Vagina (tissue), 2 donors: Measurements from ENCODE around the gene NAV2. TPM values are rescaled to one million over a fixed set of nuclear protein-coding genes. Genes with fewer than 3 reads are reported as not detected.

Experiments used
- DNase-seq, 2 donors: peaks; one replicate each; pipeline ENCODE4 v3.0.0-alpha.2; 2017; ENCODE audit errors: extremely low spot score in 2 of 2
- H3K27ac ChIP-seq: fragments of 200-600 bp; sonication (generic); one replicate; pipeline ENCODE4 v1.5.1; 2019
- H3K27me3 ChIP-seq: fragments of 200-600 bp; sonication (generic); one replicate; pipeline ENCODE4 v1.5.1; 2019
- H3K36me3 ChIP-seq, 2 donors: fragments of 200-600 bp; sonication (generic); one replicate each; pipeline ENCODE4 v1.5.1; 2017 to 2019
- H3K4me1 ChIP-seq: fragments of 200-600 bp; sonication (generic); one replicate; pipeline ENCODE4 v1.5.1; 2019
- H3K4me3 ChIP-seq, 2 donors: fragments of 200-600 bp; sonication (generic); 1 replicate in 1 of 2; 2 replicates in 1 of 2; pipeline ENCODE4 v1.5.1; 2016 to 2019
- H3K9me3 ChIP-seq: fragments of 200-600 bp; sonication (generic); one replicate; pipeline ENCODE4 v1.5.1; 2019
- CTCF ChIP-seq, 3 experiments: fragments of 450-650 bp in 2 of 3; fragments of 200-600 bp in 1 of 3; sonication (generic) in 1 of 3; IDR thresholded peaks; one replicate each; pipeline ENCODE4 v1.5.1; 2017 to 2019; ENCODE audit warnings: antibody characterized with exemption in 3 of 3, mild to moderate bottlenecking in 2 of 3, moderate library complexity in 2 of 3
- POLR2A ChIP-seq, 2 donors: fragments of 450-650 bp; IDR thresholded peaks; one replicate each; pipeline ENCODE4 v1.6.1; 2017; ENCODE audit warnings: antibody characterized with exemption in 2 of 2, mild to moderate bottlenecking in 2 of 2, moderate library complexity in 2 of 2
- POLR2AphosphoS5 ChIP-seq, 2 donors: sonication (generic); formaldehyde crosslinking; IDR thresholded peaks; one replicate each; pipeline ENCODE4 v1.9.0; 2017; ENCODE audit warnings: antibody characterized with exemption in 2 of 2, mild to moderate bottlenecking in 2 of 2, low read depth in 1 of 2; ENCODE audit not compliant: insufficient read depth in 1 of 2
- intact Hi-C: fragments of 100-400 bp; cut with DNase I; formaldehyde crosslinking; loops from one replicate; pipeline ENCODE4 v1.15.1; 2023
- total RNA-seq: library from RNA; depleted of rRNA; stranded (reverse); fragments of >200 nt; gene quantifications from one replicate; pipeline ENCODE4 v1.2.3, GENCODE V29; 2016

The NAV2 gene
- total RNA-seq, 1 donor from 2014 or later = 25.3 TPM

- TF ChIP-seq POLR2A (IDR thresholded peaks at IDR 0.05) (no peak), POLR2AphosphoS5 (IDR thresholded peaks at IDR 0.05; ENCODE audit: insufficient read depth in 1 of 2, low read depth in 1 of 2) (no peak), CTCF (IDR thresholded peaks at IDR 0.05) (no peak)
- no peaks in the 10 kb centered on the region for H3K36me3 ChIP-seq
- intact Hi-C loops = no loop called here
- H3K9me3 ChIP-seq = no peaks in the 10 kb centered on the region
- no peak for DNase-seq
- no peaks in the 10 kb centered on the region for H3K27me3 ChIP-seq
- no peaks in the 10 kb centered on the region for H3K4me1 ChIP-seq
- no peak overlapping the region for H3K4me3 ChIP-seq
- H3K27ac ChIP-seq = no peak overlapping the region
Observed at GRCh38 chr11:19838994-19839768, 126.5 kb downstream of the NAV2 start.

DNA sequence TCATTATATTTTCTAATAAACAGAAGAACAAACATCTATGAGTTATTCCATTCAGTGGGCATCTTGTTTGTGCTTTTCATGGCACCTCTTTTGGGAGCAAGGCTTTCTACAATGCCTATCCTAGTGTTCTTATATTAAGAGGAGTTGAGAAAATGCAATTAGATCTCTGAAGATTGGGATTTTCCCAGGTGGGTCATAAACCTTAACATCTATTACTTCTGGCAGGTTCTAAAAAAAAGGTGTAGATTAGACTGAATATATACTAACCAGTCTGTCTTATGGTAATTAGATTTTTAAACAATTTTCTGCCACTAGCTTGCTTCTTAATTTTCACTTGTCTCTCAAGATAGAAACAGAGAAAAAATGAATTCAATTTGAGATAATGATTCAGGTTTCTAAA is 128.3 kb downstream of the NAV2 start:
- Histone ChIP-seq H3K4me1 (no peaks in the 10 kb centered on the region), H3K27ac (no peak overlapping the region), H3K27me3 (no peaks in the 10 kb centered on the region), H3K4me3 (no peak overlapping the region), H3K9me3 (no peaks in the 10 kb centered on the region), H3K36me3 (no peaks in the 10 kb centered on the region)
- no peak for TF ChIP-seq CTCF (IDR thresholded peaks at IDR 0.05)
- TF ChIP-seq POLR2AphosphoS5 (IDR thresholded peaks at IDR 0.05; ENCODE audit: insufficient read depth in 1 of 2, low read depth in 1 of 2) = no peak
- no peak for TF ChIP-seq POLR2A (IDR thresholded peaks at IDR 0.05)
- DNase-seq = no peak
- intact Hi-C loops = no loop called here

GRCh38 chr11:19842505-19842904 is 129.9 kb downstream of the NAV2 start:
- intact Hi-C loops = no loop called here
- Histone ChIP-seq H3K36me3 (no peaks in the 10 kb centered on the region), H3K27ac (no peak overlapping the region), H3K4me1 (peaks cover 9% of the 10 kb centered on the region), H3K4me3 (no peak overlapping the region), H3K27me3 (no peaks in the 10 kb centered on the region), H3K9me3 (no peaks in the 10 kb centered on the region)
- no peak for TF ChIP-seq POLR2A (IDR thresholded peaks at IDR 0.05)
- TF ChIP-seq CTCF (IDR thresholded peaks at IDR 0.05) = no peak
- no peak for TF ChIP-seq POLR2AphosphoS5 (IDR thresholded peaks at IDR 0.05; ENCODE audit: insufficient read depth in 1 of 2, low read depth in 1 of 2)
- no peak for DNase-seq

DNA sequence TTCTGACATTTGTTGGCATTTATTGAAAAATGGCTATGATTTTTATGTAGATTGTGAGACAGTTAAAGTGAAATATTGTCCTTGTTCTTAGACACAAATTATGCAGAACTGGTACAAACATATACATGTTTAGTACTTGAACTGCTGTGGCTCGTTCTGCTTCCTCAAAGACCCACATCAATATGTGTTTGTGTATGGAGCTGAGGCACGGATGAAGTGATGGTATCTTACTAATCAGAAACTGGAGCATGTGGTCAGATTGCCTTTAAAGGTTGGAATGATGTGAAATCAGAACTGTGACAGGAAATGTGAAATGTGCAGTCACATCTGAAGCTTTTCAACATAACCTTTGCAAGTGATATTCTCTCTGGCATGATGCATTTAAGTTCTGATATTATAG is 130.4 kb downstream of the NAV2 start:
- no peak overlapping the region for H3K27ac ChIP-seq
- H3K27me3 ChIP-seq = no peaks in the 10 kb centered on the region
- H3K4me1 ChIP-seq = peaks cover 9% of the 10 kb centered on the region
- intact Hi-C loops = no loop called here
- no peaks in the 10 kb centered on the region for H3K36me3 ChIP-seq
- no peaks in the 10 kb centered on the region for H3K9me3 ChIP-seq
- H3K4me3 ChIP-seq = no peak overlapping the region
- no peak for DNase-seq
- TF ChIP-seq POLR2AphosphoS5 (IDR thresholded peaks at IDR 0.05; ENCODE audit: insufficient read depth in 1 of 2, low read depth in 1 of 2) = no peak
- TF ChIP-seq POLR2A (IDR thresholded peaks at IDR 0.05) = no peak

GRCh38 chr11:19844012-19844411 is 131.4 kb downstream of the NAV2 start:
- peaks cover 9% of the 10 kb centered on the region for H3K4me1 ChIP-seq
- intact Hi-C loops = no loop called here

GRCh38 chr11:19844806-19845205 is 132.2 kb downstream of the NAV2 start:
- Histone ChIP-seq H3K27me3 (no peaks in the 10 kb centered on the region), H3K4me1 (peaks cover 9% of the 10 kb centered on the region), H3K36me3 (no peaks in the 10 kb centered on the region), H3K27ac (no peak overlapping the region), H3K9me3 (no peaks in the 10 kb centered on the region), H3K4me3 (no peak overlapping the region)
- DNase-seq = no peak
- no peak for TF ChIP-seq CTCF (IDR thresholded peaks at IDR 0.05)
- TF ChIP-seq POLR2A (IDR thresholded peaks at IDR 0.05) = no peak
- TF ChIP-seq POLR2AphosphoS5 (IDR thresholded peaks at IDR 0.05; ENCODE audit: insufficient read depth in 1 of 2, low read depth in 1 of 2) = no peak
- intact Hi-C loops = no loop called here

More at GRCh38 chr11:19844012-19844411, 131.4 kb downstream of the NAV2 start:
- Histone ChIP-seq H3K27ac (no peak overlapping the region), H3K9me3 (no peaks in the 10 kb centered on the region), H3K4me3 (no peak overlapping the region), H3K27me3 (no peaks in the 10 kb centered on the region), H3K36me3 (no peaks in the 10 kb centered on the region)
- no peak for DNase-seq
- no peak for TF ChIP-seq POLR2A (IDR thresholded peaks at IDR 0.05)
- no peak for TF ChIP-seq POLR2AphosphoS5 (IDR thresholded peaks at IDR 0.05; ENCODE audit: insufficient read depth in 1 of 2, low read depth in 1 of 2)
